Endometrial microvascular endothelial cells (primary cell): ENCODE results near the gene FGF23. TPM values are rescaled to one million over a fixed set of nuclear protein-coding genes. Genes with fewer than 3 reads are reported as not detected.

Experiments
- in situ Hi-C: cut with HindIII; loops from 2 replicates; pipeline ENCODE4 v1.10.0; 2017; ENCODE audit warnings: low sequenced_read_pairs, low pct_unique_long_range_greater_than_20kb; ENCODE audit errors: inconsistent ontology term
- total RNA-seq: library from RNA; depleted of rRNA; stranded (reverse); fragments of >200 nt; gene quantifications from one replicate; pipeline ENCODE4 v1.2.3, GENCODE V29; 2015; ENCODE audit errors: inconsistent ontology term

Gene FGF23
- total RNA-seq, 1 donor from 2014 or later, result not detected

DNA sequence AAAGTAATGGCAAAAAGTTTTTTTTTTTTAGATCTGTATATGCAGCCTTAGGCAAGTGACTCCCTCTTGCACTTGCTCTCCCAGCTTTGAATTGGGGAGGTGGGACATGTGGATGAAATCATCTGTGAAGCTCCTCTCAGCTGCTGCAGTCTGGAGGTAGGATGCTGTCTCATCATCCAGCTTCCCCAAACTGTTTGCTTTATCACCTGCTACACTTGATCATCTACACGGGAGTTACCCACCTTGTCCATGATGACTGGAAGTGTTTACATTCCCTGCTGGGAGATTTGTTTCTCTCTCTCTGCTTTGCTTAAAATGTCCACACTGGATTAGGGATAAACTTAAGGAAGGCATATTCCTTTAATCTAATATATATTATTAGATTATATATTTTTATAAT lies 8.5 kb upstream of the FGF23 start:
- in situ Hi-C loops, result no loop called here

DNA sequence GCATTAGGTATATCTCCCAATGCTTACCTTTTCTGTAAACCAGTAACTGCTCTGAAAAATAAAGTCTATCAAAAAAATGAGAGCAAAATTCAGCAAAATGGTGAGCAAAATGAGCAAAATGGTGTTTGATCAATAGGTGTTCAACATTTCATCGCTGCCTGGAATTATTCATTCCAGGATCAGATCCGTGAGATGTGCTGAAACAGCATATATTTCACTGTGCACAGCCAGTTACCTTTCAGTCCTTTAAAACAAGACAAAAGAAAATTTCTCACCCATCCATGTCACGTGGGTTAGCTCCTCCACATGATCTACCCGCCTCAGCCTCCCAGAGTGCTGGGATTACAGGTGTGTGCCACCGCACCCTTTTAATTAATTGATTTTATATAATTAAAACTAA lies 8.1 kb upstream of the FGF23 start:
- in situ Hi-C loops, result no loop called here

DNA sequence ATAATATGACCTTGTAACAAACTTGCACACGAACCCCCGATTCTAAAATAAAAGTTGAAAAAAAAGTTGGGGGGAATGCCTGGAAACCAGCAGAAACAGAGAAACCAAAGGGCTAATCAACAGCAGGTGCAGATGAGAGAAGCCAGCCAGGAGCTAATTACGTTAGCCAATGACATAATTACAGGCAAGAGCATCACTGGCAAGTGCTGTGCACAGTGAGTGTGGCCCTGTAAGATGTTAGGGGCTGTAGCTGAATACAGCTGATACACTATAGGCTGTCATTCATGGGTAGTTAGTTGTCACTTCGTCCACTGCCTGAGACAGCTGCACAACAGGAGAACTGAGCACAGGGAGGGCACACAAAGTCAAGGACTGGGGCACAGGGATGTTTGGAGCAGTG lies 7.3 kb upstream of the FGF23 start:
- in situ Hi-C loops, result no loop called here

DNA sequence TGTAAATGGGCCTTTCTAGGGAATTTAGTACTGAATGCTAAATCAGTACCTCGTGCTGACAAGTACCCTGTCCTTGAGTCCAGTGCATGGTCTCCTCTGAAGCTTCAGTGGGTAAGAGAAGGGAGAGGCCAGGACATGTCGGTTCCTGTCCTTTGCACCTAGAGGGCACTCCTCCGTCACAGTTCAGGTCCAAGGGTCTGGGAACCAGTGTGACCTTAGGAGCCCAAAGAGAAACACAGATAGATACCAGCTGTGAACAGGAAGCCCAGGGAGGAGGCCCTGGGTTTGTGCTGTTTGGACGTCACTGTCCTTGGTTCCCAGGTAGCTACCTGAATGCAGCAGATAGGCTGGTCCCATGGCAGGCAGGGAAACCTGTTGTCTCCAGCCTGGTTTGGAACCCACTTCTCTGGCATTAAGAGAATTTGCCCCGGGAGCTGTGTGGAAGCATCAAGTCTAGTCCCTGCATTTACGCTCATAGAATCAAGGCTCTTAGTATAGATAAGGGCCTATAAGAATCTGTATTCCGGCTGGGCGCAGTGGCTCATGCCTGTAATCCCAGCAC lies 3.9 kb upstream of the FGF23 start:
- in situ Hi-C loops, result no loop called here

DNA sequence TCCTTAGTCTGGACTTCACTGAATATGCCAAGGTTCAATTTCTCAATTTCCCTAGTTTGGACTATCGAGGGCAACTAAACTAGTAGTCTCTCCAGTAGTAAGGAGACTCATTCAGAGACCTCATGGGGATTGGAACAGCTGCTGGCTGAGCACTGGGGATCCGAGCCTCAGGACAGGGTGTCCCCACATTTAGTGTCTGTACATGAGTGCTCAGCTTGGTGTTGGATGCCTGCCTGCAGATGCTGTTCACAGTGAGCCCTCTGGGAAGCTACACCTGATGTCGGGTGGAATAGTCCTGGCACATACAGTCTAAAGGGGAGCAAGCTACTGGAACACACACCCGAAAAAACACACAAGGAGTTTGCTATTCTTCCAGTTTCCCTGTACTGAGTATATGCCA lies 820 bp upstream of the FGF23 start:
- in situ Hi-C loops, result no loop called here

DNA sequence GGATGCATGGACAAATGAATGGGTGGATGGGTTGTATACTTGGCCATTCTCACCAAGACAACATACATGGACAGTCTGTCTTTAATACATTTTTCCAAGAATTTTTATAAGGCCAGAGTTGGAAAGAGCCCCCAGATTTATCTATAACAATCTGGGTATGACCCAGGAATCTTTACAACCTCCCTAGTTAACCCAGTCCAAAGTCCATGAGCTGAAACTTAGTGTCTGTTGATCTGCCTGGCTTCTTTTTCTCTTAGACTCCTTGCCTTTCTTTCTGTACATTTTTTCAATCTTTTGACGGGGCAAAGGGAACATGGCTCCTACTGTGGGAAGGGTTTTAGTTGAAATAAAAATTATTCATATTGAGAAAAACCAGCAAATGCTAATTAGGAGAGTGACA lies 740 bp downstream of the FGF23 start:
- in situ Hi-C loops, result no loop called here

DNA sequence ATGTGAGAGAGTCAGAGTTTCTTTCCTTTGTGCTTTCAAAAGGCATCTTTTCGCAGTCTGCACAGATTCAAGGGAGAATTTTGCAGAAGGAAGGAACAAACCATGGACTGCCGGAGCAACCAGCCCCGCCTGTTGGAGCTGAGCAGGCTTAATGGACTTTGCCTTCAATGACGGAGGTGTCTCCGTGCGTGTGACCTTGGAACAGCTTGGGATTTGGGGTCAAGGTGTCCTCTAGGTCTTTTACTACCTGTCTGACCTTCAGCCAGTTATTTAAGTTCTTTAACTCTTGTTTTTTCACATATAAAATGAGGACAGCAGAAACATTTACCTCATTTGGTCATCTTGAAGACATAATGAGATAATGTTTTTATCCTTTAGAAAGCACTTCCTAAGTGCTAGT lies 4.1 kb downstream of the FGF23 start:
- in situ Hi-C loops, result no loop called here

DNA sequence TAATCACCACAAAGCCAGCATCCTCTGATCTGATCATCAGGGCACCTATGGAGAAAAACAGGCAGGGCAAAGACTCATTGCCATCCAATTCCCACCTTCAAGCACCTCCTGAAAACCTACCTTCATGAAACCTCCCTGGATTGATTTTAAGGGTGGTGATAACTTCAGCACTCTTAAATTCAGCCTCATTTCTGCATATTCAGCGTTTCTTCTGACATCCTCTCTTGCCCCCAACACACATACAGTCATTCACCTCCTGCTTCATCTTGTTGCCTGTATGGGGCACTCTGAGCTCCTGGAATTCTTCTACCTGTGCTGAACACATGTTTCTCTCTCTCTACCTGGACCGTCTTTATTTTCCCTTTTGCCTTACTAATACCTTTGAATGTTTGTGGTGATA lies 6.9 kb downstream of the FGF23 start:
- in situ Hi-C loops, result no loop called here

DNA sequence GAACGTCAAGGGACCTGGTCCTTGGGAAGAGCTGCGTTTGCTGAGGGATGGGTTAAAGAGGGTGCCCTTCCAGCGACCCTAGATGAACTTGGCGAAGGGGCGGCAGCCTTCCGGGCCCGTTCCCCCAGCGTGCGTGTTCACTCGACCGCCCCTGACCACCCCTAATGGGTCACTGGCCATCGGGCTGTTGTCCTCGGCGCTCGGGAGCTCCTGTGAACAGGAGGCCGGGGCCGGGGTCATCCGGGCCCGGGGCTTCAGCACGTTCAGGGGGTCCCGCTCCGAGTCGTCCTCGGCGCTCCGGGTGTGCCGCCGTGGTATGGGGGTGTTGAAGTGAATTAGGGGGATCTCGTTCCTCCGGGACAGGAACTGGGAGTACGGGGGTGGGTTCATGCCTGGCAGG lies 9.2 kb downstream of the FGF23 start:
- in situ Hi-C loops, result no loop called here

DNA sequence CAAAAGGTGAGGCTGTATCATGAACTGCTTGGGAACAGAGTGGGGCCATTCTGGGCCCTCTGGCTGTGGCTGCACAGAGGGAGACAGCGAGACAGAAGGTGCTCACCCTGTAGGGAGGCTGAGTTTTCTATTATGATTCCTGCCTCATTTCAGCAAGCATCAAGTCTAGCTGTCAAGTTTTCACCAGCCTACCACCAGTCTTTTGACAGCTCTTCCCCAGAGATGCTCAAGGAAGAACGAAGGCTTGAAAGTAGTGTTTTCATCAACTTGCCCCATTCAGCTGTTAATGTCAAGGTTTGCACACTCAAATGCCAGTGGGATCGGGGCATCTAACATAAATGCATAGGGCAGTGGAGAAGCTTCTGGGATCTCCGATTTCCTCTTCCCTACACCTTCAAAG lies 10.0 kb downstream of the FGF23 start:
- in situ Hi-C loops, result no loop called here

DNA sequence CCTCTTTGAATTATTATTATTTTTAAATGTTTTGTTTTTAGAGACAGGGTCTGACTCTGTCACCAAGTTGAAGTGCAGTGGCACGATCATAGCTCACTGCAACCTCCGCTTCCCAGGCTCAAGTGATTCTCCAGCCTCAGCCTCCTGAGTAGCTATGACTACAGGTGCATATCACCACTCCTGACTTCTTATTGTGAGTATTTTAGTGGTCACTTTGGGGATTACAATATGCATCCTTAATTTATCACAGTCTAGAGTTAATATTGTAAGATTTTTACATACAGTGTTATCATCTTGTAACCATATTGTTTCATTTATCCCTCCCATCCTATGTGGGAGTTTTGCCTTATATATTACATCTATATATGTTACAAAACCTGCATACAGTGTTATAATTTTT lies 13.4 kb downstream of the FGF23 start:
- in situ Hi-C loops, result no loop called here

DNA sequence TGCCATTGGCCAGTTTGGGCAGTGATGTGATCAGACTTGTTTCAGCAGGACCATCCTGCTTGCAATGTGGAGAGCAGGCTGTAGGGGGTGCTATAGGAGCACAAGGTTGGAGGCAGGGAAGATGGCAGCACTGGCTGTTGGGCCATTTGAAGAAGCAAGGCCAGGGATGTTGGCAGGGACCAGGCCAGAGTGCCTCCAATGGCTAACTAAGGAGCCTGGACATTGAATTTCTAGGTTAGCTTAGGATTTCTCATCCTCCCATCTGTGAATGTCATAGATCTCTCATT lies 23.5 kb downstream of the FGF23 start:
- in situ Hi-C loops, result no loop called here

DNA sequence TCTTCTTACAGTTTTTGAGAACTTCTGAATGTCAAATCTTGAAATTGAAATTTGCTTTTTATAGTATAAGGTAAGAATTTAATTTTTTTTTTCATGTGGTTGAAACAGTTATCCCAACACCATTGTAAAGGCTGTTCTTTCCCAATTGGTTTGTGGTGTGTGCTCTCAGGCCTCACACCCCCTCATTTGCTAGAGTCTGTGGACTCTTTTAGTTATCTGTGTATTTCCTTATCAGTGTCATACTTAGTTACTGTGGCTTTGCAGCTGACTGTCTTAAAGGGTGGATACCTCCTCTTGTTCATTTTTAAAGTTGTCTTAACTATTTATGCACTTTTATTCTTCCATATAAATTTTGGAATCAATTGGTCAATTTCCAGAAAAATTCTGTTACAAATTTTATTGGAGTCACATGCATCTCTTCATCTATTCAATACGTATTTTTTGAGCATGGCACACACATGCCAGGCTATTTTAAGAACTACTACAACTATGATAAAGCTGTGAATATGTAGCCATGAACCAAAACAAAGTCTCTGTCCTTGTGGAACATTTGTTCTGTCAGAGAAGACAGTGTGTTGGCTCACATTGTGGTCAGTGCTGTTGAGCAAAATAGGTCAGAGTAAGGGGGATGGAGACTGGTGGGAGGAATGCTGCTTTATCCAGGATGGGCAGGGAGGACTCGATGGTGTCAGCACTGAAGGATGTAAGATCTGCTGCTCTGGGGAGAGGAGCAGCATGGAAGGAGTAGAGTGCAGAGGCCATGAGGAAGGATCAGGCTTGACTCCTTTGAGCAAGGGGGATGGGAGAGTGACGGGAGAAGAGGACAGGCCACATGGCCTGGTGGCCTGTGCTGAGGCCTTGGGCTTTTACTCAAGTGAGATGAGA lies 24.1 kb downstream of the FGF23 start:
- in situ Hi-C loops, result no loop called here

DNA sequence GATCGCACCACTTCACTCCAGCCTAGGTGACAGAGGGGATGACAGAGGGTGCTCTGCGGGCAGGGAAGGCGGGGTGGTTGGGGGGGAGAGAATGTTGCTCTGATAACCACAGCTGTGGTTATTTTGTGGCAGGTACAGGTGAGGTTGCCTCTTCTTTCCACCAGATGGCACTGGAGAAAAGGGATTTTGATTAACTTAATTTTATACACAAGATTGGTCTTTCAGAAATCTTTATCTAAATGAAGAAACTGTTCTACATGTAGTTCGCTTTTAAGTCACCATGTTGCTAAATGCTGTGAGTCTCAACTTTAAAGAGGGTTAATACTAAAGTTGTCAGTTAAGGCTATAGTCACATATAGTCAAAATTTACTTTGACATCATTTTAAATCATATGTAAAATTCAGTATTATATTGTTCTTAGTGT lies 25.7 kb downstream of the FGF23 start:
- in situ Hi-C loops, result no loop called here

DNA sequence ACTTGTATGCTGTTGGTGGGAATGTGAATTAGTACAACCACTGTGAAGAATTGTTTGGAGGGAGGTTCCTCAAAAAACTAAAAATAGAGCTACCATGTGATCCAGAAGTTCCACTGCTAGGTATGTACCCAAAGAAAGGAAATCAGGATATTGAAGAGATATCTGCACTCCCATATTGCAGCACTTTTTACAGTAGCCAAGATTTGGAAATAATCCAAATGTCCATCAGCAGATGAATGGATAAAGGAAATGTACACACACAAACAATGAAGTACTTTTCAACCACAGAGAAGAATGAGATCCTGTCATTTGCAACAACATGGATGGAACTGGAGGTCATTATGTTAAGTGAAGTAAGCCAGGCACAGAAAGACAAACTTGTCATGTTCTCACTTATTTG lies 32.6 kb downstream of the FGF23 start:
- in situ Hi-C loops, result no loop called here

DNA sequence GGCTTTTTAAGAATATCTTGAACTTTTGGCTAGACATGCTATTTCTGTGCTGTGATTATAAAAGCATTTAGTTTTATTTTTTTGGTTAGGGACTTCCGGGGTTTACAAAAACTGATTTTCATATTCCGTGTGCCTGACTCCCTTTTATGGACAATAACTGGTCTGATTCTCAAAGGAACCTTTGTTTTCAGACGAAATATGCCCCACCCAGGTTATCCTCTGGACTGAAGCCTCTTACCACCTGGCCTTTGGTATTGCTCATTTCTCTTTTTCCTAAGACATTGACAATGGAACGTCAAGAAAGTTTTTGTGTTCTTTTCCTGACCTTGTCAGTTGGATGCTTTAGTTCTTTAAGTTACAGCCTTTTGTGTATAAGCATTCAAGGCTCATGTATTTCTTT lies 47.7 kb downstream of the FGF23 start:
- in situ Hi-C loops, result no loop called here

DNA sequence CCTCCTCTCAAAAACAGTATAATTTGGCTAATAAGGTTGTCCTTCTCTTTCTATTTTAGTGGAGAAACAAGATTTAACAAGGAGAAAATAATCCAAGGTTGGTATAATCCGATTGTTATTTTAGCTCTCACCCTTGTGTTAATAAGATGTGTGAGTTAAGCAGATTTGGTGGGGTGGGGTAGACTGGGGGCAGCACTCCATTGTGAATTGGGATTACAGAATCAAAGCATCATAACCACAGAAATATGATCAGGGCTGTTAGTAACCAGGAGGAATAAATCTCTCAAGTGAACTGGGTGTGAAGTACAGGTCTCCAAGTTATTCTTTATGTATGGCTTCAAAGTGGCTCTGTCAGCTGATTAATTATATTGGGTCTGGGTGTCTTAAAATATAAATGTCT lies 48.3 kb downstream of the FGF23 start:
- in situ Hi-C loops, result no loop called here

DNA sequence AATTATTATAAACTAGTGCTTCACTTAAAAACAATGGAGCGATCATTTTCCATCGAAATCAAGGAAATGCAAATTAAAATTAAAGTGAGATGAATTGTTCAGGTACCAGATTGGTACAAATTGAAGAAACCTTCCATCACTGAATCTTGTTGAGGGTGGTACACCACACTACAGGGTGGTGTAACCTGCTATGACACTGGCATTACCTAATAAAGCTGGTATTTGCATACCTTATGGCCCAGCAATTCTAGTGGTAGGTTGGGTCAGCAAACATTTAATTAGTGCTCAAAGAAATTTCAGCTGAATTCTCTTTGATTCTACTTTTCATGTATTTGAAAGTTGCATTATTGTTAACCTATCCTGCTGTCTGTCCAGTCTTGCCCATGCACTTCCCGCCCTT lies 49.3 kb downstream of the FGF23 start:
- in situ Hi-C loops, result no loop called here

DNA sequence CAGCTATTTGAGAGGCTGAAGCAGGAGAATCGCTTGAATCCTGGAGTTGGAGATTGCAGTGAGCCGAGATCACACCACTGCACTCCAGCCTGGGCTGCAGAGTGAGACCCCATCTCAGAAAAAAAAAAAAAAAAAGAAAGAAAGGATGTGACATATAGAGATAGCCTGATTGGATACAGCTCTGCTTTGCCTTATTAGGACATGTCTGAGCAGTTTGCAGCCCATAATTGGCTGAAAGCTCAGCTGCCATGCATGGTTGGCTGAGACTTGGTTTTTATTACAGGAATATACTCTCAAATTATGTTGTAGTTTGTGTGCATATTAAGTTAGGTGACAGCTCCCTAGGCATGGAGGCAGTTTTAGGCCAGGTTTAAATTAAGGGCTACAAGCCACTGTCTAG lies 52.2 kb downstream of the FGF23 start:
- in situ Hi-C loops, result no loop called here

DNA sequence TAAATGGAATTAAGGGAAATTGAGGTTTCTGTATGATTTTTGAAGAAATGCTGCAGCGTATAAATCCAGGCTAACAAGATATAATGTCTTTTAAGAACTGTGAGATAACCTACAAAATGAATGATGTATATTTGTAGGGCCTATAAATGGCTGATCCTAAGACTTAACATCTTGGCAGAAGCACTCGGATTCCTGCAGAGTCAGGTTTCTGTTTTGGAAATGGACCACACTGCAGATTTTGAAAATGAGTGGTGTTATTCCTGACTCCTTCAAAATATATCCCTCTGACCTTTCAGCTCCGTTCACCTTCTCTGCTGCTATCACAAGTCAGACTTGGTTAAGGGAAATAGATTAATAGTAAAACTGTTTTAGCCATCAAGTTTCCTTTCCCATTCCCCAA lies 53.5 kb downstream of the FGF23 start:
- in situ Hi-C loops, result no loop called here

DNA sequence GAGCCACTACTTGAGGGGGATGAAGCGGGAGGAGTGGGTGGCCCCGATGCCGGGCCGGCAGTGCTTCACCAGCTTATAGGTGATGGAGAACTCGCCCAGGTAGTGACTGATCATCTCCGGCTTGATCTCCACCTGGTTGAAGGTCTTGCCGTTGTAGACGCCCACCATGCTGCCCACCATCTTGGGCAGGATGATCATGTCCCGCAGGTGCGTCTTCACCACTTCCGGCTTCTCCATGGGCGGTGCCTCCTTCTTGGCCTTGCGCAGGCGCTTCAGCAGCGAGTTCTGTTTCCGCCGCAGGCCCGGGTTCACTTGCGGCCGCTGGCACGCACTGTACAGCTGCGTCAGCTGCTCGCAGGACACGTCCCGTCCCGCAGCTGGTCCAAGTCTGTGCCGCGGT lies 55.1 kb downstream of the FGF23 start:
- in situ Hi-C loops, result no loop called here
